Heart left ventricle (tissue), 16 donors: ENCODE data around the gene DOCK7. TPM values are rescaled to one million over a fixed set of nuclear protein-coding genes. Genes with fewer than 3 reads are reported as not detected.
A peak's percentile ranks its signal among the peaks of the same experiment; 100 is the strongest.

Experiments used
- ATAC-seq, 4 donors: fragments of 200-7000 bp; cut with Tn5 transposase; one replicate each; pipeline ENCODE4 v1.9.1; 2020 to 2022; ENCODE audit warnings: moderate library complexity in 4 of 4, mild to moderate bottlenecking in 3 of 4, moderate number of reproducible peaks in 1 of 4
- DNase-seq, 5 donors: peaks; one replicate each; pipeline ENCODE4 v3.0.0-alpha.2; 2020
- H3K27ac ChIP-seq, 12 donors: fragments of 200-600 bp; sonication (generic) in 4 of 12; one replicate each; pipeline versions ENCODE4 v1.5.0 to v1.8.0; 2016 to 2022; ENCODE audit warnings: mild to moderate bottlenecking in 2 of 12
- H3K27me3 ChIP-seq, 9 donors: fragments of 200-600 bp; sonication (generic) in 2 of 9; one replicate each; pipeline versions ENCODE4 v1.5.1 to v1.8.0; 2016 to 2022; ENCODE audit warnings: mild to moderate bottlenecking in 3 of 9
- H3K36me3 ChIP-seq, 9 donors: fragments of 200-600 bp; sonication (generic) in 2 of 9; one replicate each; pipeline versions ENCODE4 v1.5.0 to v1.8.0; 2018 to 2022; ENCODE audit warnings: mild to moderate bottlenecking in 2 of 9
- H3K4me1 ChIP-seq, 12 donors: fragments of 200-600 bp; sonication (generic) in 4 of 12; one replicate each; pipeline versions ENCODE4 v1.5.0 to v1.8.0; 2016 to 2022; ENCODE audit warnings: mild to moderate bottlenecking in 3 of 12
- H3K4me3 ChIP-seq, 12 donors: fragments of 200-600 bp; sonication (generic) in 4 of 12; one replicate each; pipeline versions ENCODE4 v1.5.0 to v1.8.0; 2017 to 2022; ENCODE audit warnings: mild to moderate bottlenecking in 9 of 12, moderate library complexity in 4 of 12
- H3K9me3 ChIP-seq, 12 donors: fragments of 200-600 bp; sonication (generic) in 4 of 12; one replicate each; pipeline versions ENCODE4 v1.5.0 to v1.8.0; 2016 to 2022; ENCODE audit warnings: mild to moderate bottlenecking in 1 of 12
- POLR2A ChIP-seq, 2 donors: fragments of 450-650 bp; IDR thresholded peaks; one replicate each; pipeline ENCODE4 v1.6.1; 2017; ENCODE audit warnings: antibody characterized with exemption in 2 of 2, mild to moderate bottlenecking in 2 of 2, moderate library complexity in 2 of 2
- WGBS, 4 donors: extraction: QIAGEN DNeasy Blood & Tissue Kit in 2 of 4; methylation state at CpG; one replicate each; pipeline versions ENCODE4 v1.1.5 to v1.1.7; 2013 to 2018; 5-methylcytosine and 5-hydroxymethylcytosine counted together
- intact Hi-C, 10 donors: fragments of 100-400 bp; cut with DNase I; formaldehyde crosslinking; loops; one replicate each; pipeline versions ENCODE4 v1.11.1 to v1.14.2; 2022
- polyA plus RNA-seq, 2 donors: library from polyadenylated mRNA; stranded (reverse); fragments of 200-250 nt; gene quantifications; one replicate each; pipeline ENCODE4 v1.2.3, GENCODE V29; 2013
- total RNA-seq, 9 donors: library from RNA; depleted of rRNA in 2 of 9; stranded (reverse); fragments of >200 nt in 2 of 9; fragmentation: NEBNext Ultra II Directional in 3 of 9; extraction: Animal tissue kit (Norgen Biotek cat#: 25700) in 3 of 9; gene quantifications; one replicate each; pipeline versions ENCODE4 v1.1.0 to v1.2.4, GENCODE V29; 2016 to 2023
- TF ChIP-seq, protein P1 (sequence below), 12 donors: fragments of 200-600 bp; sonication (generic) in 4 of 12; IDR thresholded peaks; one replicate each; pipeline versions ENCODE4 v1.5.0 to v1.8.0; 2018 to 2022; ENCODE audit warnings: antibody characterized with exemption in 12 of 12, mild to moderate bottlenecking in 5 of 12
- donor health status: ischemic (EF 13 %, LVEDD 7.1; RV severe dilation, severe dysfunction).
- donor health status: healthy with polysubstance abuse.
- donor health status: DM: no; HTN: yes; CAD: no.
- donor health status: DM: no; HTN: no; CAD: no.
- donor health status: ischemic (EF 25% LVEDD 6.9; RV normal size, moderate dysfunction).
- donor health status: ischemic (EF 25% LVEDD 5.7; RV mildly dilated, moderate dysfunction).
- donor health status: healthy.
- donor health status: DM: yes; HTN: yes; CAD: no.
- donor health status: ischemic (EF 35%, LVEDD 5.7; RV mildly dilated, moderate dysfunction).
- donor health status: nonischemic (EF 11% LVEDD 7.7; RV severe dilation, severe dysfunction).
- donor health status: DM: yes; HTN: yes; CAD: no.
- donor health status: PGD.
- donor health status: ischemic (EF 29% LVEDD 5.4; RV normal size, mild dysfunction).
- donor health status: nonischemic (EF 23%, LVEDD 6.1; RV moderate dilation, normal function).

DOCK7 gene
- total and polyA plus RNA-seq, 11 donors = 2.9 to 26.7 (median 11.6) TPM

DNA sequence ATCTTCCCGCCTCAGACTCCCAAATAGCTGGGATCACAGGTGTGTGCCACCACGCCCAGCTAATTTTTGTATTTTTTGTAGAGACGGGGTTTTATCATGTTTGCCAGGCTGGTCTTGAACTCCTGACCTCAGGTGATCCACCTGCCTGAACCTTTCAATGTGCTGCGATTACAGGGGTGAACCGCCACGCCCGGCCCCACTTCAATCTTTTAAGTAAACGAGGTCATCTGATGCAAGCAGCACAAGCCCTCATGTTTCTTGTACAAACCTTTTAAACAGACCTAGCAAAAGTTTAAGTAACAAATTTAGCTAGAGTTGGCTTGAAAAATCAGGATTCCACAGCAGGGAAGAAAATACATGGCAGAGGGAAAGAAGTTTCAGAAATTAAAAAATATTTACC is 272.5 kb downstream of the DOCK7 start:
- Histone ChIP-seq H3K4me1 (no peaks in the 10 kb centered on the region), H3K4me3 (no peak overlapping the region), H3K27ac (no peak overlapping the region), H3K9me3 (no peaks in the 10 kb centered on the region), H3K36me3 (no peaks in the 10 kb centered on the region), H3K27me3 (peaks cover 0 to 10% (median 0%) of the 10 kb centered on the region in 9 donors)
- intact Hi-C loops = no loop called here
- 92 to 95% (median 94%) methylated on average over 8 of the region's 8 CpGs for WGBS, 4 donors
- no peak for TF ChIP-seq POLR2A (IDR thresholded peaks at IDR 0.05)
- TF ChIP-seq, protein P1, sequence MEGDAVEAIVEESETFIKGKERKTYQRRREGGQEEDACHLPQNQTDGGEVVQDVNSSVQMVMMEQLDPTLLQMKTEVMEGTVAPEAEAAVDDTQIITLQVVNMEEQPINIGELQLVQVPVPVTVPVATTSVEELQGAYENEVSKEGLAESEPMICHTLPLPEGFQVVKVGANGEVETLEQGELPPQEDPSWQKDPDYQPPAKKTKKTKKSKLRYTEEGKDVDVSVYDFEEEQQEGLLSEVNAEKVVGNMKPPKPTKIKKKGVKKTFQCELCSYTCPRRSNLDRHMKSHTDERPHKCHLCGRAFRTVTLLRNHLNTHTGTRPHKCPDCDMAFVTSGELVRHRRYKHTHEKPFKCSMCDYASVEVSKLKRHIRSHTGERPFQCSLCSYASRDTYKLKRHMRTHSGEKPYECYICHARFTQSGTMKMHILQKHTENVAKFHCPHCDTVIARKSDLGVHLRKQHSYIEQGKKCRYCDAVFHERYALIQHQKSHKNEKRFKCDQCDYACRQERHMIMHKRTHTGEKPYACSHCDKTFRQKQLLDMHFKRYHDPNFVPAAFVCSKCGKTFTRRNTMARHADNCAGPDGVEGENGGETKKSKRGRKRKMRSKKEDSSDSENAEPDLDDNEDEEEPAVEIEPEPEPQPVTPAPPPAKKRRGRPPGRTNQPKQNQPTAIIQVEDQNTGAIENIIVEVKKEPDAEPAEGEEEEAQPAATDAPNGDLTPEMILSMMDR (IDR thresholded peaks at IDR 0.05) = no peak
- no peak for ATAC-seq
- DNase-seq = no peak

DNA sequence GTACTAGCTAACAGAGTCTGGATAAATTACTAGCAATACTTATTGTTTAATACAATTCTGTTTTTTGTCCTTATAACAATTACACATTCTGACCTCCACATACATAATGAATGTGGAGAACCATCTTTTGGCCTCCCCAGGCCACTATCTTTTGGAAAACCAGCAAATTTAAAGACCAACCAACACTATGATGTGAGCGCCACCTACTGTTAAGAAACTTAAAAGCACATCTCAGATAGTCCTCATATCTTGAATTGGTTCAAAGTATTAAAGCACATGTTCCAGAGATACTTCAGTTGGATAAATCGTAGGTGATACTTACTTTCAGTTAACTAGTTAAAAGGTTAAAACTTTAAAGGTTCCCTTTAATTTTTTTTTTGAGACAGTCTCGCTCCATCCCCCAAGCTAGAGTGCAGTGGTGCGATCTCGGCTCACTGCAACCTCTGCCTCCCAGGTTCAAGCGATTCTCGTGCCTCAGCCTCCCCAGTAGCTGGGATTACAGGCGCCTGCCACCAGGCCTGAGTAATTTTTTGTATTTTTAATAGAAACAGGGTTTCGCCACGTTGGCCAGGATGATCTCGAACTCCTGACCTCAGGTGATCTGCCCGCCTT is 280.7 kb downstream of the DOCK7 start:
- TF ChIP-seq, protein P1 (IDR thresholded peaks at IDR 0.05) = peak; percentile 59 to 90 (median 78)
- TF ChIP-seq POLR2A (IDR thresholded peaks at IDR 0.05) = no peak
- Histone ChIP-seq H3K4me1 (no peaks in the 10 kb centered on the region), H3K4me3 (no peak overlapping the region), H3K36me3 (no peaks in the 10 kb centered on the region), H3K27ac (no peak overlapping the region), H3K27me3 (peaks cover 0 to 9% (median 0%) of the 10 kb centered on the region in 9 donors), H3K9me3 (no peaks in the 10 kb centered on the region)
- DNase-seq (no peak), ATAC-seq (peak in 1 of 4 donors; percentile 43)
- intact Hi-C loops = loop anchor here (1.0 to 10.0 kb wide), 7 partner anchors 105 to 323 kb away; no protein-coding TSS in a partner anchor
- WGBS, 4 donors = 67 to 70% (median 68%) methylated on average over 12 of the region's 12 CpGs

DNA sequence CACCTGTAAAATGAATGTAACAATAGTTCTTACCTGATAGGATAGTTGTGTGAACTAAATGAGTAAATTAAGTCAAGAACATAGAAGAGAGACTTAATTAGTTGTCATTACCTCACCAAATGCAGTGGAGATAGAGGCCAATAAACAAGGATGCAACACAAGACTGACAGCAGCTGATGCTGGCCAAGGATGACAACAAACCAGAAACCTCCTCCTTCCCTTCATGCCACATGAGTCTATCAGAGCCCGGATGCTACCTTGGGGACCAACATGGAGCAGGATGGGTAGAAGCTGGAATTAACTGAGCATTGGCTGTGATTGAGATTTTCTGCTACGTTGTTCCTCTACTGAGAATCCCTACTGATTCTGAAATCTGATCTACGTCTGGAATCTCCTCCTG is 281.6 kb downstream of the DOCK7 start:
- WGBS, 4 donors = 81 to 85% (median 81%) methylated on average over 3 of the region's 3 CpGs
- Histone ChIP-seq H3K4me3 (no peak overlapping the region), H3K4me1 (no peaks in the 10 kb centered on the region), H3K36me3 (no peaks in the 10 kb centered on the region), H3K9me3 (no peaks in the 10 kb centered on the region), H3K27ac (no peak overlapping the region), H3K27me3 (peaks cover 0 to 4% (median 0%) of the 10 kb centered on the region in 9 donors)
- TF ChIP-seq POLR2A (IDR thresholded peaks at IDR 0.05) = no peak
- TF ChIP-seq, protein P1 (IDR thresholded peaks at IDR 0.05) = no peak
- ATAC-seq (no peak), DNase-seq (no peak)
- intact Hi-C loops = loop anchor here in 7 of 10 donors (2.0 to 10.0 kb wide), 6 partner anchors 104 to 322 kb away; no protein-coding TSS in a partner anchor

DNA sequence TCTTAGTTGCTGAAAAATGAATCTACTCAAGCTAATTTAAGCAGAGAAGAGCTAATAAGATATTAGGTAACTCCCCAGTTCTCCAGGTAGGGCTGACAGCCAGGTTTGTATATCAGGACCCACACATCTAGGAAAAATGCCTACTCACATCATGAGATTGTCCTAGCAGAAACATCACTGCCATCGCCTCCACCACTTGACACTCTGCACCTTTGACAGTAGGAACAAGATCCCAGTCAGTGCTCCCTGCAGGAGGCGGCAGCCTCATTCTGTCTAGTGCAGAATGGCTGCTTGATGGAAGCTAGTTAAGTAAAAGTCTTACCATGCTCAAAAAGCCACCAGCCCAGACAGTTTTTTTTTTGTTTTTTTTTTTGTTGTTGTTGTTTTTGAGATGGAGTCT is 282.9 kb downstream of the DOCK7 start:
- no peak overlapping the region for H3K4me3 ChIP-seq
- WGBS, 4 donors = 88 to 94% (median 94%) methylated on average over 2 of the region's 2 CpGs
- TF ChIP-seq, protein P1 (IDR thresholded peaks at IDR 0.05) = no peak
- no peak for TF ChIP-seq POLR2A (IDR thresholded peaks at IDR 0.05)
- H3K27me3 ChIP-seq = peaks cover 0 to 4% (median 0%) of the 10 kb centered on the region in 9 donors
- no peak overlapping the region for H3K27ac ChIP-seq
- DNase-seq (no peak), ATAC-seq (no peak)
- no peaks in the 10 kb centered on the region for H3K9me3 ChIP-seq
- H3K36me3 ChIP-seq = no peaks in the 10 kb centered on the region
- no peaks in the 10 kb centered on the region for H3K4me1 ChIP-seq
- intact Hi-C loops = loop anchor here in 4 of 10 donors (5.0 to 10.0 kb wide), 3 partner anchors 103 to 320 kb away; no protein-coding TSS in a partner anchor

Other genes starting within 250 kb of the DOCK7 start
- gene ANGPTL3, start 90.9 kb downstream of the DOCK7 start, total RNA-seq = not detected
- not detected for gene ANGPTL3, start 90.9 kb downstream of the DOCK7 start, polyA plus RNA-seq
- 10 to 100 TPM in 3 of 9 donors, 1 to 10 TPM in 6; 6.0 to 14.2 (median 9.4) TPM for gene ATG4C, start 95.7 kb upstream of the DOCK7 start, total RNA-seq
- 1 to 10 TPM; 4.0 to 5.1 TPM for gene ATG4C, start 95.7 kb upstream of the DOCK7 start, polyA plus RNA-seq